LNCAP (cell line): ENCODE results near the gene SYNE2.

Source experiments
- TF ChIP-seq, protein P1 (sequence below): fragments of 450-650 bp; IDR thresholded peaks from 2 replicates; pipeline ENCODE4 v1.5.1; 2017; ENCODE audit warnings: mild to moderate bottlenecking

SYNE2 gene

DNA sequence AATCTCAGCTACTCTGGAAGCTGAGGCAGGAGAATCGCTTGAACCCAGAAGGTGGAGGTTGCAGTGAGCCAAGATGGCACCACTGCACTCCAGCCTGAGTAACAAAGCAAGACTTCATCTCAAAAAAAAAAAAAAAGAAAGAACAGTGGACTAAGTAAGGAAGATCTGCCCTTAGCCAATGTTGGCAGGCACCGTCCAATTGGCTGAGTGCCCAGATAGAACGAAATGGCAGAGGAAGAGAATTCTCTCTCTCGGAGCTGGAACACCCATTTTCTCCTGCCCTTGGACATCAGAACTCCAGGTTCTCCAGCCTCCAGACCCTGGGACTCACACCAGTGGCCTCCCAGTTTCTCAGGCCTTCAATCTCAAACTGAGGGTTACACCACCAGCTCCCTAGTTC lies 391.5 kb downstream of the SYNE2 start:
- TF ChIP-seq, protein P1, sequence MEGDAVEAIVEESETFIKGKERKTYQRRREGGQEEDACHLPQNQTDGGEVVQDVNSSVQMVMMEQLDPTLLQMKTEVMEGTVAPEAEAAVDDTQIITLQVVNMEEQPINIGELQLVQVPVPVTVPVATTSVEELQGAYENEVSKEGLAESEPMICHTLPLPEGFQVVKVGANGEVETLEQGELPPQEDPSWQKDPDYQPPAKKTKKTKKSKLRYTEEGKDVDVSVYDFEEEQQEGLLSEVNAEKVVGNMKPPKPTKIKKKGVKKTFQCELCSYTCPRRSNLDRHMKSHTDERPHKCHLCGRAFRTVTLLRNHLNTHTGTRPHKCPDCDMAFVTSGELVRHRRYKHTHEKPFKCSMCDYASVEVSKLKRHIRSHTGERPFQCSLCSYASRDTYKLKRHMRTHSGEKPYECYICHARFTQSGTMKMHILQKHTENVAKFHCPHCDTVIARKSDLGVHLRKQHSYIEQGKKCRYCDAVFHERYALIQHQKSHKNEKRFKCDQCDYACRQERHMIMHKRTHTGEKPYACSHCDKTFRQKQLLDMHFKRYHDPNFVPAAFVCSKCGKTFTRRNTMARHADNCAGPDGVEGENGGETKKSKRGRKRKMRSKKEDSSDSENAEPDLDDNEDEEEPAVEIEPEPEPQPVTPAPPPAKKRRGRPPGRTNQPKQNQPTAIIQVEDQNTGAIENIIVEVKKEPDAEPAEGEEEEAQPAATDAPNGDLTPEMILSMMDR, result no peak

DNA sequence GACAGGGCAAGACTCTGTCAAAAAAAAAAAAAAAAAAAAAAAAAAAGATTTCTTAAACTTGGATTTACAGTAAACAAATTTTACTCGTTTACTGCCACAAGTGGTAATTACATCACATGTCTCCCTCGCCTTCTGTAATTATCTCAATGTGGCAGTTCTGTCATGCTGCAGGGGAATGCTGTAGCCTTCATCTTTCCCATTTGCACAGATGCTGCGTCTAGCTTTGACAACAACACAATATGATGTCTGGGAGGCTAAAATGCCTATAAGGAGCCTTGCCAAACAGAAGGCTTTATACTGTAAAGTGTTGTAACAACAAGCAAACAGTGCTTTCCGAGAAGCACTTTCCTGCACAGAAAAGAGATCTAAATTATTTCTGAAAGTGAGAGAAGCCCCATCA lies 392.7 kb downstream of the SYNE2 start:
- TF ChIP-seq, protein P1, result no peak

DNA sequence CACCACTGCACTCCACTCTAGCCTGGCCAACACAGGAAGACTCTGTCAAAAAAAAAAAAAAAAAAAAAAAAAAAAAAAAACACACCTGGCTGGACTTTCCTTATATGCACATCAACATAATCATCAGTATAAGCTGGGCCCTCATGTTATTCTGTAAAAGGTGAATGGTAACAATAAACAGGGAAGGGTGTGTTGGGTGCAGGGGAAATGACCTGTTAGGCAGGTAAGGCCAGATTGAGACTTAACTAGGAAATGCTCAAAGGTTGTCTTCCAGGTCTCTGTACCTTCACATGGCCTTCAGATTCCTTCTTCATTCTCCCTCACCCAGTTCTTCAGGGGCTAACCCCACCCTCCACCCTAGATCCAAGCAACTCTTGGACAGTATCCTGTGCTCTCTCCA lies 393.9 kb downstream of the SYNE2 start:
- TF ChIP-seq, protein P1, result no peak

DNA sequence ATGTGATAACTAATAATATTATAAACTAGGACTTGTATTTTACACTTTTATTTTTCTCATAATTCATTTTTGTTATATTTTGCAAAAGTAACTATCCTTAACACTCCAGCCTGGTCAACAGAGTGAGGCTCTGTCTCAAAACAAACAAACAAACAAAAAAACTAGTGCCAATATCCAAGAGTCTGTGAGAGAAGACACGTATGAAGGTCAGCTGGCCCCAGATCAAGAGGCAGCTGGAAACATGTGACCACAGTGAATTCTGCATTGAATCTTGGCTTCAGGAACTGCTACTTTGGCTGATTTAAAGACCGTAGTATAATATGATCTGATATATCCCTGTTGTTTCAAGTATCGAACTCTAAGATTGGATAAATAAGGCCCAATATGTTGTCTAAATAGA lies 394.4 kb downstream of the SYNE2 start:
- TF ChIP-seq, protein P1, result no peak

DNA sequence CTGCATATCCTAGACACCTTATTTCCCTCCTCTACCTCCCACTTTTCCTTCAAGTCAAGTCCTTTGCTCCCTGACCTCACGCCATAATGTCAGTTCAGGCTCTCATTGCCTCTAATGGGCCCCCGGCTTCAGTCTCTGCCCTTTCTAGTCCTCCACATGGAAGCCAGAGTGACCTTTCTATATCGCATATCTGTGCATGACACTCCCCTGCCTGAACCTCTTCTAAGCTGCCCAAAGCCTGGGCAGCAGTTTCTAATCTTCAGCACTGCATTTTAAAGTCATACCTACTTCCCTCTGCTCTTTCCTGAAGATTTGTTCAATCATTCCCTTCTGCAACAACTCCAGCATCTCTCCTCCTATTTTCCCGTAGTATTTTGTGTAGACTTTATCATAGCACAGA lies 395.9 kb downstream of the SYNE2 start:
- TF ChIP-seq, protein P1, result no peak

DNA sequence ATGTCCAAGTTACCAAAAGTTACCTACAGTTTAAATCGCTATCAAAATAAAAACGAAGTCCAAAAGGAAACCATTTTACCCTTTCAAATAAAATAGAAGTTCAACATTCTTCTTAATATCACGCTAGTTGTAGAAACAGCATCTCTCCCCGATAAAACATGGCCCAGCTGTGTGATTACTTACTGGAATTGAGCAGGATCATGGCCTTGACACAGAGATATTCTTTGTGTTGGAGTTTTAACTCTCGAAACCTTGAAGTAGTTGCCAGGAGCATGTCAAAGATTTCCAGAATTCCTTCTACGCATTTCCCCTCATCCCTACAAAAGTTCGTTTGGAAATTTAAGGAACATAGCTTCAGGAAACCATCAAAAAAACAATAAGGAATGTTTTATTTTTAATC lies 396.6 kb downstream of the SYNE2 start:
- TF ChIP-seq, protein P1, result no peak

DNA sequence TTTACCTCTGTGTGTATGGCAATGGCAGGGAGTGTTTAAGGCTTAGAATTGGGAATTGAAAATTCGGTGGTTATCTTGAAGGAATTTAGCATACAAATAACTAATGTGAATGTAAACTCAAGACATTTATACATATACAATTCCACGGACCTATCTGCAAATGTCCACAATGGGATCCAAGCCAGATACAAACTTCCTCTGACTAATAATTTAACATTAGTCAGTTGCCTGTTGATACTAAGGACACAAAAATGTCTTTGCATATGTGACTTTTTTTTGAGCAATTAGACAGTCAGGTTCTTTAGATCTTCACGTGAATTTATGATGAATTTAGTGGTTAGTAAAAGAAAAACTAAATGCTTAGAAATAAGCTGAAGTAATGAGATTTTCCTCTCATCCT lies 400.9 kb downstream of the SYNE2 start:
- TF ChIP-seq, protein P1, result no peak

DNA sequence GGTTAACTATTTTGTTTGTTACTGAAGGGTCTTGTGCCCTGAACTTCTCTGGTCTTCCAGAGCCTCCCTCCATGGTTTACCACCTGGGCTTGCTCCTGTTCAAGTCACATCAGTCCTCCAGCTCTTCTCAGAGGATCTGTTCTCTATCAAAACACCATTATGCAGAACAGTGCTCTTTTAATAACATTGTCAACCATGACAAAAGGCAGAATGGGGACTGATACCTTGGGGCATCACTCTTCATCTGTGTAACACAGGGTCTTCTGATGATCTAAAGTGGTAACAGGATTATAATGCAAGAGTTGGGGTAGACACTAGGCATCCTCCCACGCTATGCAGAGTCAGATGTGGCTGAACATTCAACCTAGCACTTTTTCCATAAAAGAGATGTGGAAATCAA lies 403.0 kb downstream of the SYNE2 start:
- TF ChIP-seq, protein P1, result no peak
